Panc1 (cell line): ENCODE results near the gene RRP7A. TPM values are rescaled to one million over a fixed set of nuclear protein-coding genes. Genes with fewer than 3 reads are reported as not detected.
"Not testable (repeated sequence)": the region's sequence is repeated elsewhere in the genome, so short reads cannot be mapped to it uniquely, and the experiment has no call there.

Experiments
- ATAC-seq: fragments of 200-7000 bp; cut with Tn5 transposase; 2 replicates; pipeline ENCODE4 v1.9.1; 2020; ENCODE audit warnings: mild to moderate bottlenecking, moderate library complexity
- BruUV-seq: library from RNA; stranded (reverse); fragments of 400-500 nt; replicated peaks from 2 replicates; lab custom pipeline; 2021; lab: Mats Ljungman, UMichigan
- CTCF ChIA-PET: fragments of 300-600 bp; sonication (Branson Sonifier 250); formaldehyde crosslinking; loops from one replicate; lab custom pipeline; 2022; ENCODE audit warnings: antibody characterized with exemption; lab: Charles Lee
- POLR2A ChIA-PET: fragments of 300-600 bp; sonication (Branson Sonifier 250); formaldehyde crosslinking; loops from one replicate; lab custom pipeline; 2022; ENCODE audit warnings: antibody characterized with exemption; lab: Charles Lee
- DNase-seq: peaks from one replicate; pipeline ENCODE4 v3.0.0-alpha.2; 2010; ENCODE audit warnings: low read depth, low spot score
- H3K27ac ChIP-seq: 2 replicates; pipeline ENCODE4 v1.5.1; 2011; ENCODE audit warnings: mild to moderate bottlenecking, low read length, inconsistent platforms
- H3K27me3 ChIP-seq: fragments of 200-500 bp; sonication (Bioruptor generic); 2 replicates; pipeline ENCODE4 v1.6.0; 2014; ENCODE audit warnings: low read length, inconsistent platforms; ENCODE audit not compliant: control insufficient read depth, insufficient read depth
- H3K36me3 ChIP-seq: fragments of 200-500 bp; sonication (Bioruptor generic); 2 replicates; pipeline ENCODE4 v1.5.1; 2014; ENCODE audit warnings: inconsistent platforms, mild to moderate bottlenecking, low read length, moderate library complexity; ENCODE audit not compliant: control insufficient read depth, insufficient read depth
- H3K4me1 ChIP-seq: 2 replicates; pipeline ENCODE4 v1.5.1; 2011; ENCODE audit warnings: inconsistent platforms, mild to moderate bottlenecking, low read length, moderate library complexity; ENCODE audit not compliant: control insufficient read depth, insufficient read depth
- H3K4me3 ChIP-seq, 2 experiments: 2 replicates each; pipeline ENCODE4 v1.5.1; 2011 to 2012; ENCODE audit warnings: low read depth in 2 of 2, low read length in 2 of 2, mild to moderate bottlenecking in 2 of 2, inconsistent platforms in 1 of 2, moderate library complexity in 1 of 2
- H3K9me3 ChIP-seq: fragments of 200-500 bp; sonication (Bioruptor generic); 2 replicates; pipeline ENCODE4 v1.5.1; 2014; ENCODE audit warnings: low read depth, mild to moderate bottlenecking, inconsistent platforms, low read length, moderate library complexity; ENCODE audit not compliant: control insufficient read depth, insufficient read depth
- POLR2AphosphoS5 ChIP-seq: IDR thresholded peaks from 2 replicates; pipeline ENCODE4 v1.6.1; 2012; ENCODE audit warnings: mild to moderate bottlenecking, low read depth, low read length, moderate library complexity
- SIN3A ChIP-seq: IDR thresholded peaks from 2 replicates; pipeline ENCODE4 v1.6.1; 2012; ENCODE audit warnings: low read depth, mild to moderate bottlenecking, low read length, moderate library complexity, borderline replicate concordance; ENCODE audit not compliant: insufficient read depth
- TCF7L2 ChIP-seq: IDR thresholded peaks from 2 replicates; pipeline ENCODE4 v1.6.1; 2011; ENCODE audit warnings: mild to moderate bottlenecking, low read depth, low read length, inconsistent platforms
- in situ Hi-C: cut with HindIII; loops from 2 replicates; pipeline ENCODE4 v1.10.0; 2016; ENCODE audit warnings: low sequenced_read_pairs, low pct_unique_long_range_greater_than_20kb
- intact Hi-C: fragments of 100-400 bp; cut with micrococcal nuclease; formaldehyde crosslinking; loops from one replicate; pipeline ENCODE4 v1.10.0; 2022; ENCODE audit not compliant: unreplicated experiment
- total RNA-seq: library from RNA; stranded (reverse); gene quantifications from one replicate; pipeline ENCODE4 v1.2.1, GENCODE V29; 2021; ENCODE audit not compliant: unreplicated experiment
- TF ChIP-seq, protein P1 (sequence below), 2 experiments: IDR thresholded peaks; 2 replicates each; pipeline ENCODE4 v1.6.1; 2011 to 2012; ENCODE audit warnings: low read depth in 2 of 2, control low read depth in 1 of 2, low read length in 1 of 2, mild to moderate bottlenecking in 1 of 2, moderate library complexity in 1 of 2; ENCODE audit not compliant: insufficient read depth in 1 of 2
- TF ChIP-seq, protein P2 (sequence below): fragments of 450-650 bp; IDR thresholded peaks from 2 replicates; pipeline ENCODE4 v1.5.1; 2017; ENCODE audit warnings: mild to moderate bottlenecking

Gene RRP7A
- total RNA-seq, 1 experiment from 2014 or later, result 29.8 TPM

DNA sequence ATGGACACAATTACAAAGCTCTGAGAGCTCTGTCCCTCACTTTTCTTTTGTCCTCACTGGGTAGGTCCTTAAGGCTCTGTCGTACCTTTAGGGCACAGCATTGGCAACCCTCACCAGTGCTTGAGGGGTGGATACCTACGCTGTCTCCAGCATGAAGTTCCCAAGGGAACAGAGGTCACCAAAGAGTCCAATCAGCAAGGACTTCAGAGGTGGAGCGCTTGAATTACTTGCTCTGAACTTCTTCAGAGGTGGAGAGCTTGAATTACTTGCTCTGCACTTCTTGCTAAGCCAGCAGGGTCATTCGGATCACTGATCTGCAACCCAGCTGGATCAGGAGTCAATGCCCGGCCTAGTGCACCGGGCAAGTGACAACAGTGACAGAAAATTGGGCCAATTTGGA is 35.1 kb downstream of the RRP7A start:
- TF ChIP-seq SIN3A, result no peak
- no peak for TF ChIP-seq TCF7L2
- TF ChIP-seq POLR2AphosphoS5, result no peak
- TF ChIP-seq, protein P1, sequence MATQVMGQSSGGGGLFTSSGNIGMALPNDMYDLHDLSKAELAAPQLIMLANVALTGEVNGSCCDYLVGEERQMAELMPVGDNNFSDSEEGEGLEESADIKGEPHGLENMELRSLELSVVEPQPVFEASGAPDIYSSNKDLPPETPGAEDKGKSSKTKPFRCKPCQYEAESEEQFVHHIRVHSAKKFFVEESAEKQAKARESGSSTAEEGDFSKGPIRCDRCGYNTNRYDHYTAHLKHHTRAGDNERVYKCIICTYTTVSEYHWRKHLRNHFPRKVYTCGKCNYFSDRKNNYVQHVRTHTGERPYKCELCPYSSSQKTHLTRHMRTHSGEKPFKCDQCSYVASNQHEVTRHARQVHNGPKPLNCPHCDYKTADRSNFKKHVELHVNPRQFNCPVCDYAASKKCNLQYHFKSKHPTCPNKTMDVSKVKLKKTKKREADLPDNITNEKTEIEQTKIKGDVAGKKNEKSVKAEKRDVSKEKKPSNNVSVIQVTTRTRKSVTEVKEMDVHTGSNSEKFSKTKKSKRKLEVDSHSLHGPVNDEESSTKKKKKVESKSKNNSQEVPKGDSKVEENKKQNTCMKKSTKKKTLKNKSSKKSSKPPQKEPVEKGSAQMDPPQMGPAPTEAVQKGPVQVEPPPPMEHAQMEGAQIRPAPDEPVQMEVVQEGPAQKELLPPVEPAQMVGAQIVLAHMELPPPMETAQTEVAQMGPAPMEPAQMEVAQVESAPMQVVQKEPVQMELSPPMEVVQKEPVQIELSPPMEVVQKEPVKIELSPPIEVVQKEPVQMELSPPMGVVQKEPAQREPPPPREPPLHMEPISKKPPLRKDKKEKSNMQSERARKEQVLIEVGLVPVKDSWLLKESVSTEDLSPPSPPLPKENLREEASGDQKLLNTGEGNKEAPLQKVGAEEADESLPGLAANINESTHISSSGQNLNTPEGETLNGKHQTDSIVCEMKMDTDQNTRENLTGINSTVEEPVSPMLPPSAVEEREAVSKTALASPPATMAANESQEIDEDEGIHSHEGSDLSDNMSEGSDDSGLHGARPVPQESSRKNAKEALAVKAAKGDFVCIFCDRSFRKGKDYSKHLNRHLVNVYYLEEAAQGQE (IDR thresholded peaks at IDR 0.05; ENCODE audit: insufficient read depth in 1 of 2, low read depth in 2 of 2, low read length in 1 of 2), result no peak
- TF ChIP-seq, protein P2, sequence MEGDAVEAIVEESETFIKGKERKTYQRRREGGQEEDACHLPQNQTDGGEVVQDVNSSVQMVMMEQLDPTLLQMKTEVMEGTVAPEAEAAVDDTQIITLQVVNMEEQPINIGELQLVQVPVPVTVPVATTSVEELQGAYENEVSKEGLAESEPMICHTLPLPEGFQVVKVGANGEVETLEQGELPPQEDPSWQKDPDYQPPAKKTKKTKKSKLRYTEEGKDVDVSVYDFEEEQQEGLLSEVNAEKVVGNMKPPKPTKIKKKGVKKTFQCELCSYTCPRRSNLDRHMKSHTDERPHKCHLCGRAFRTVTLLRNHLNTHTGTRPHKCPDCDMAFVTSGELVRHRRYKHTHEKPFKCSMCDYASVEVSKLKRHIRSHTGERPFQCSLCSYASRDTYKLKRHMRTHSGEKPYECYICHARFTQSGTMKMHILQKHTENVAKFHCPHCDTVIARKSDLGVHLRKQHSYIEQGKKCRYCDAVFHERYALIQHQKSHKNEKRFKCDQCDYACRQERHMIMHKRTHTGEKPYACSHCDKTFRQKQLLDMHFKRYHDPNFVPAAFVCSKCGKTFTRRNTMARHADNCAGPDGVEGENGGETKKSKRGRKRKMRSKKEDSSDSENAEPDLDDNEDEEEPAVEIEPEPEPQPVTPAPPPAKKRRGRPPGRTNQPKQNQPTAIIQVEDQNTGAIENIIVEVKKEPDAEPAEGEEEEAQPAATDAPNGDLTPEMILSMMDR, result no peak
- no peak for ATAC-seq
- no TSS peak for BruUV-seq
- H3K9me3 ChIP-seq, result no peaks in the 10 kb centered on the region
- no peak overlapping the region for H3K27ac ChIP-seq
- no peaks in the 10 kb centered on the region for H3K4me1 ChIP-seq
- CTCF ChIA-PET, result no interaction called here
- H3K27me3 ChIP-seq, result no peaks in the 10 kb centered on the region
- H3K4me3 ChIP-seq, result no peak overlapping the region
- intact Hi-C loops, result no loop called here
- H3K36me3 ChIP-seq, result no peaks in the 10 kb centered on the region
- in situ Hi-C loops, result no loop called here
- POLR2A ChIA-PET, result no interaction called here
- DNase-seq, result no peak

DNA sequence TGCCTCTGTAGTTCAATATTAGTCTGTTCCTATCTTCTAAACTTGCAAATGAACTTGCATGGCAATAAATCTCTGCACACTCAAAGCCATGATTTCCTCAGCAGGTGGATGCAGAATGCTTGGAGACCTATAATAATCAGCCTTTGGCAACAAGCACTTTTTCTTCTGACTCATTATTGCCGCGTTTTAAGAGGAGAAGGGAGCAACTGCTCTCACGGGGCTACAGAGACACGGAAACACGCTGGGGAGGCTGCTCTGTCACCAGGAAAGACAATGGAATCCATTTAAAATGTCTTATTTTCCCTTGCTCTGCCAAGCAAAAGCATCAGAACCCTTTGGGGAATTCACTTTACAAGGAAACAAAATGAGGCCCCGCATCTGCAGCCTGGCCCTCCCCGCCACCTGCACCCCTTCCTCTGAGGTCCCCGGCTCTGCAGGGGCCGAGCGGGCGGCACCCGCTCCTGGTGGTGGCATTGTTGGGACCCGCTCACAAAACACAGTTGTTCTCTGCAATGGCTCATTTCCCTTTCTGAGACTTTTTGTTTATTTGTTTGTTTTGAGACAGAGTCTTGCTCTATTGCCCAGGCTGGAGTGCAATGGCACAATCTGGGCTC is 35.9 kb downstream of the RRP7A start:
- intact Hi-C loops, H3K4me3 ChIP-seq, POLR2A ChIA-PET, DNase-seq, CTCF ChIA-PET, H3K27me3 ChIP-seq, H3K4me1 ChIP-seq, ATAC-seq, H3K27ac ChIP-seq, H3K9me3 ChIP-seq, BruUV-seq, H3K36me3 ChIP-seq, in situ Hi-C loops: not testable (repeated sequence)

DNA sequence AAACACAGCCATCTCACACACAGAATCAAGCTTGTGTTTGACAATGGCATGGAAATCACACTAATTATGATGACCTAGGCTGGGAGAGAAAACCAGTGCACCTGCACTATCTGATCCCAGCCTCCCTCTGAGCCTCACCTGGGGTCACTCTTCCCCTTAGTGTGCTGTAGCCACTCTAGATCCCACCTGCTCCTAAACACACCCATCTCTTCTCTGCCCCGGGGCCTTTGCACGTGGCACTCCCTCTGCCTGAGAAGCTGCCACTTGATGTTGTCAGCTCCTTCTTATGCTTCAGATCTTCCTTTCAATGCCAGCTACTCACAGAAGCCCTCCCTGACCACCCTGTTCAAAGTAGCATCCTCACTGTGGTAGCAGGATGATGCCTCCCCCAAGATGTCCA is 44.5 kb downstream of the RRP7A start:
- H3K4me3 ChIP-seq, result no peak overlapping the region
- POLR2A ChIA-PET, result no interaction called here
- no TSS peak for BruUV-seq
- CTCF ChIA-PET, result no interaction called here
- no peaks in the 10 kb centered on the region for H3K4me1 ChIP-seq
- H3K36me3 ChIP-seq, result no peaks in the 10 kb centered on the region
- no peak for DNase-seq
- H3K9me3 ChIP-seq, result no peaks in the 10 kb centered on the region
- H3K27me3 ChIP-seq, result no peaks in the 10 kb centered on the region
- in situ Hi-C loops (no loop called here), intact Hi-C loops (no loop called here)
- TF ChIP-seq, protein P2, result no peak
- TF ChIP-seq POLR2AphosphoS5 (no peak), TCF7L2 (no peak), SIN3A (no peak)
- TF ChIP-seq, protein P1 (IDR thresholded peaks at IDR 0.05; ENCODE audit: insufficient read depth in 1 of 2, low read depth in 2 of 2, low read length in 1 of 2), result no peak
- H3K27ac ChIP-seq, result no peak overlapping the region
- ATAC-seq, result no peak
